ENCODE measurements around the gene CFAP20. TPM values are rescaled to one million over a fixed set of nuclear protein-coding genes. Genes with fewer than 3 reads are reported as not detected.
"Not testable (repeated sequence)": the region's sequence is repeated elsewhere in the genome, so short reads cannot be mapped to it uniquely, and the experiment has no call there.

The CFAP20 gene
- total and polyA plus RNA-seq, 8 donors: 26.0 to 86.5 (median 73.7) TPM

DNA sequence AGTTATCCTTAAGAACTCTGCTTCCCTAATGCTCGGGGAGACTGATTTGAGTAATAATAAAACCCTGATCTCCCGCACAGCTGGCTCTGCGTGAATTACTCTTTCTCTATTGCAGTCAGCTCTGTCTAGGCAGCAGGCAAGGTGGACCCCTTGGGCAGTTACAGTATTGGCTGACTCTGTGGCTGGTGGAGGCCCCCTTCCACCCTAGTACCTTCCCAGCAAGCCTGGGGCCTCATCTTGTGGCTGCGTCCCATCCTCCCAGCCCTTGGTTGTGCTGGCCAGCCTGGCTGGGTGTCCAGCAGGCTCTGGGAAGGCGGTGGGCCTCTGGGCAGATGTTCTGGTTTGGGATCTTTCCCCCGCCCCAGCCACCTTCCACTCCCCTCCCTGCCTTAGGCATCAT lies 44.5 kb downstream of the CFAP20 start:
- intact Hi-C loops (cut with DNase I): no loop called here
- Histone ChIP-seq H3K27ac (no peak overlapping the region), H3K36me3 (no peaks in the 10 kb centered on the region), H3K9me3 (no peaks in the 10 kb centered on the region), H3K4me3 (no peak overlapping the region), H3K4me1 (no peaks in the 10 kb centered on the region), H3K27me3 (no peaks in the 10 kb centered on the region)
- ATAC-seq (no peak), DNase-seq (peak in 1 of 4 donors; percentile 42)
- TF ChIP-seq, protein P1, sequence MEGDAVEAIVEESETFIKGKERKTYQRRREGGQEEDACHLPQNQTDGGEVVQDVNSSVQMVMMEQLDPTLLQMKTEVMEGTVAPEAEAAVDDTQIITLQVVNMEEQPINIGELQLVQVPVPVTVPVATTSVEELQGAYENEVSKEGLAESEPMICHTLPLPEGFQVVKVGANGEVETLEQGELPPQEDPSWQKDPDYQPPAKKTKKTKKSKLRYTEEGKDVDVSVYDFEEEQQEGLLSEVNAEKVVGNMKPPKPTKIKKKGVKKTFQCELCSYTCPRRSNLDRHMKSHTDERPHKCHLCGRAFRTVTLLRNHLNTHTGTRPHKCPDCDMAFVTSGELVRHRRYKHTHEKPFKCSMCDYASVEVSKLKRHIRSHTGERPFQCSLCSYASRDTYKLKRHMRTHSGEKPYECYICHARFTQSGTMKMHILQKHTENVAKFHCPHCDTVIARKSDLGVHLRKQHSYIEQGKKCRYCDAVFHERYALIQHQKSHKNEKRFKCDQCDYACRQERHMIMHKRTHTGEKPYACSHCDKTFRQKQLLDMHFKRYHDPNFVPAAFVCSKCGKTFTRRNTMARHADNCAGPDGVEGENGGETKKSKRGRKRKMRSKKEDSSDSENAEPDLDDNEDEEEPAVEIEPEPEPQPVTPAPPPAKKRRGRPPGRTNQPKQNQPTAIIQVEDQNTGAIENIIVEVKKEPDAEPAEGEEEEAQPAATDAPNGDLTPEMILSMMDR (IDR thresholded peaks at IDR 0.05): no peak

DNA sequence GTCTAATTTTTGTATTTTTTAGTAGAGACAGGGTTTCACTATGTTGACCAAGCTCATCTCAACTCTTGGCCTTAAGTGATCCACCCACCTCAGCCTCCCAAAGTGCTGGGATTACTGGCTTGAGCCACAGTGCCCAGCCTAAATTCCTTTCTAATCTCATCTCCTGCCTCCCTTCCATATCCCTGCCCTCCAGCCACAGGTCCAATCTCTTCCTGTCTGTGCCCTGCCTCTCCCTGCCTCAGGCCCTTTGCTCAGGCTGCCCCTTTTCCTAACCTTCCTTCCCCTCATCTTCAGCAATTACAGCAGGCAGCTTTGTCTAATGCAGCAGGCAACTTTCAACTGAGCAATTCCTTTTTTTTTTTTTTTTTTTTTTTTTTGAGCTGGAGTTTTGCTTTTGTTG lies 46.8 kb downstream of the CFAP20 start:
- ATAC-seq (no peak), DNase-seq (no peak)
- TF ChIP-seq, protein P1 (IDR thresholded peaks at IDR 0.05): no peak
- H3K36me3 ChIP-seq: no peaks in the 10 kb centered on the region
- no peak overlapping the region for H3K4me3 ChIP-seq
- no peak overlapping the region for H3K27ac ChIP-seq
- H3K27me3 ChIP-seq: no peaks in the 10 kb centered on the region
- no peaks in the 10 kb centered on the region for H3K4me1 ChIP-seq
- intact Hi-C loops (cut with DNase I): no loop called here
- H3K9me3 ChIP-seq: no peaks in the 10 kb centered on the region

DNA sequence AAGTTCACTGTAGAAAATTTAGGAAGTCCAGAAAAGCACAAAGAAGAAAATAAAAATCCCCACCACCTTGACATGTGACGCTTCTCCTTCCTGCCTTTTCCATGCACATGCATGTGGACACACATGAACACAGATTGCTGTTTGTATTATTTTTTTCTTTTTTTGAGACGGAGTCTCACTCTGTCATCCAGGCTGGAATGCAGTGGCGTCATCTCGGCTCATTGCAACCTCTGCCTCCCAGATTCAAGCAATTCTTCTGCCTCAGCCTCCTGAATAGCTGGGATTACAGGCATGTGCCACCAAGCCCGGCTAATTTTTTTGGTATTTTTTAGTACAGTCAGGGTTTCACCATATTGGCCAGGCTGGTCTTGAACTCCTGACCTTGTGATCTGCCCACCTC lies 48.5 kb downstream of the CFAP20 start:
- ATAC-seq; H3K4me3 ChIP-seq; H3K27ac ChIP-seq; H3K4me1 ChIP-seq; intact Hi-C loops (cut with DNase I); H3K36me3 ChIP-seq; H3K27me3 ChIP-seq; DNase-seq; H3K9me3 ChIP-seq: not testable (repeated sequence)

DNA sequence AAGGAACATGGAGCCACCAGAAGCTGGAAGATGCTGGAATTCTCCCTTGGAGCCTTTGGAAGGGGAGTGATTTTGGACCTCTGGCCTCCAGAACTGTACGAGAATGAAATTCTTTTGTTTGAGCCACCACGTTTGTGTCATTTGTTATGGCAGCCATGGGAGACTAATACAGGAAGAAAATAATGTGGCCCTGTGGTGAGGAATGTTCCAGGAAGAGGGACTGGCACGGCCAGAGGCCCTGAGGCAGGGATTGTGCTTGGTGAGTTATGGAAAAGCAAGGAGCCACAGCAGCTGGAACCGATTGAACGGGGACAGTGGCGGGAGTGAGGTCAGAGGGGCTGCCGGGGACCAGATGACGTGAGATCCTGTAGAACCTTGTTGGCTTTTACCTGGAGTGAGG lies 51.4 kb downstream of the CFAP20 start:
- Histone ChIP-seq H3K36me3 (no peaks in the 10 kb centered on the region), H3K9me3 (peaks cover 0 to 6% of the 10 kb centered on the region in 2 donors), H3K4me3 (no peak overlapping the region), H3K27ac (no peak overlapping the region), H3K27me3 (no peaks in the 10 kb centered on the region), H3K4me1 (no peaks in the 10 kb centered on the region)
- intact Hi-C loops (cut with DNase I): no loop called here
- TF ChIP-seq, protein P1 (IDR thresholded peaks at IDR 0.05): no peak
- DNase-seq: no peak
- ATAC-seq: no peak

DNA sequence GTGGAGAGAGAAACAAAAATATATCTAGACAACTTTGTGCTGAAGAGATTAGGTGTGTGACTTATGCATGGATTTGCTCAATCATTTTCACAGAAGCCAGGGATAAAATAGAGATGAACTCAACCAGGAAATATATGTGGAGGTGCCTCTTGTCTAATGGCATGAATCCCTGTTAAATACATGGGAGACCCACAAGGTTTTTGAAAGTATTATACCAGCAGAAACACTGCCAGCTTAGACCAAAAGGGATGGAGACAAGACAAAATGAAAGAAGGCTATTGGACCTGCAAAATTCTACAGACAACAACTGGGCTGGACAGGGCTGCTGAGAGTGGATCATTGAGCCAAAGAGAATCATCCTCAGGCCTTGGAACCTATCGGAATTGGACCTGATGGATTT lies 52.7 kb downstream of the CFAP20 start:
- no peak overlapping the region for H3K4me3 ChIP-seq
- H3K36me3 ChIP-seq: no peaks in the 10 kb centered on the region
- DNase-seq: no peak
- H3K27me3 ChIP-seq: no peaks in the 10 kb centered on the region
- H3K27ac ChIP-seq: no peak overlapping the region
- no peaks in the 10 kb centered on the region for H3K4me1 ChIP-seq
- intact Hi-C loops (cut with DNase I): no loop called here
- ATAC-seq: no peak
- TF ChIP-seq, protein P1 (IDR thresholded peaks at IDR 0.05): no peak
- peaks cover 0 to 6% of the 10 kb centered on the region in 2 donors for H3K9me3 ChIP-seq

DNA sequence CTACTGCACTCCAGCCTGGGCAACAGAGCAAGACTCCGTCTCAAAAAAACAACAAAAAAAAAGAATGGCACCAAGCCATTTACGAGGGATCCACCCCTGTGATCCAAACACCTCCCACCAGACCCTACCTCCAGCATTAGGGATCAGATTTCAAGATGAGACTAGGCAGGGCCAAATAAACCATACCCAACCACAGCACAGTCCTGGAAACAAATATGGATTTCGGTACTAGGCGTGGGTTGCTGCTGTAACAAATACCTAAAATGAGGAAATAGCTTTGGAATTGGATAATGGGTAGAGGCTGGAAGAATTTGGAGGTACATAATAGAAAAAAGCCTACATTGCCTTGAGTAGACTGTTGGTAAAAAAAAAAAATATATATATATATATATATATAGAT lies 54.5 kb downstream of the CFAP20 start:
- no peak for DNase-seq
- intact Hi-C loops (cut with DNase I): no loop called here
- Histone ChIP-seq H3K9me3 (peaks cover 0 to 6% of the 10 kb centered on the region in 2 donors), H3K27ac (no peak overlapping the region), H3K4me3 (no peak overlapping the region), H3K4me1 (no peaks in the 10 kb centered on the region), H3K27me3 (no peaks in the 10 kb centered on the region), H3K36me3 (no peaks in the 10 kb centered on the region)
- ATAC-seq: no peak
- TF ChIP-seq, protein P1 (IDR thresholded peaks at IDR 0.05): no peak

DNA sequence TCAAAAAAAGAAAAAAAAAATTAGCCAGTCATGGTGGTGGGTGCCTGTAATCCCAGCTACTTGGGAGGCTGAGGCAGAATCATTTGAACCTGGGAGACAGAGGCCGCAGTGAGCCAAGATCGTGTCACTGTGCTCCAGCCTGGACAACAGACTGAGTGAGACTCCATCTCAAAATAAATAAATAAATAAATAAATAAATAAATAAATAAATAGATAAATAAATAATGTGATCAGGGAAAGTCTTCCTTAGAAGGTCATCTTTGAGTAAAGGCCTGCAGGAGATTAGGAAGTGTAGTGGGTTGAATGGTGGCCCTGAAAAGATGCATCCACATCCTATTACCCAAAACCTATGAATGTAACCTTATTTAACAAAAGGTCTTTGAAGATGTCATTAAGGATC lies 56.1 kb downstream of the CFAP20 start:
- H3K4me3 ChIP-seq; intact Hi-C loops (cut with DNase I); H3K4me1 ChIP-seq; DNase-seq; H3K9me3 ChIP-seq; H3K27me3 ChIP-seq; ATAC-seq; H3K36me3 ChIP-seq; H3K27ac ChIP-seq: not testable (repeated sequence)

DNA sequence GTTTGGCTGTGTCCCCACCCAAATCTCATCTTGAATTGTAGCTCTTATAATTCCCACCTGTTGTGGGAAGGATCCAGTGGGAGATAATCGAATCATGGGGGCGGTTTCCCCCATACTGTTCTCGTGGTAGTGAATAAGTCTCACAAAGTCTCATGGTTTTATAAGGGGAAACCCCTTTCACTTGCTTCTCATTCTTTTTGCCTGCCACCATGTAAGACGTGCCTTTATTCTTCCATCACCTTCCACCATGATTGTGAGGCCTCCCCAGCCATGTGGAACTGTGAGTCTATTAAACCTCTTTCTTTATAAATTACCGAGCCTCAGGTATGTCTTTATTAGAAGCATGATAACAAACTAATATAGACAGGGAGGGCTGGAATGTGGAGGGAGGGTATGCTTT lies 57.0 kb downstream of the CFAP20 start:
- H3K27ac ChIP-seq; H3K4me1 ChIP-seq; DNase-seq; H3K36me3 ChIP-seq; H3K9me3 ChIP-seq; intact Hi-C loops (cut with DNase I); ATAC-seq; H3K4me3 ChIP-seq; H3K27me3 ChIP-seq: not testable (repeated sequence)

Measured in left lung (tissue), 10 donors.